DOHH2 (cell line): ENCODE data around the gene RBBP8.

Source experiments
- H3F3A ChIP-seq: fragments of 200-600 bp; sonication (generic), shearing (Covaris generic); 2 replicates; pipeline ENCODE4 v1.6.0; 2016; ENCODE audit warnings: antibody characterized with exemption, mild to moderate bottlenecking; ENCODE audit not compliant: control insufficient read depth, insufficient read depth
- H3K27ac ChIP-seq: fragments of 200-600 bp; sonication (generic); 2 replicates; pipeline ENCODE4 v1.5.1; 2014; ENCODE audit warnings: low read depth, mild to moderate bottlenecking, low read length, moderate library complexity
- H3K27me3 ChIP-seq: fragments of 200-600 bp; sonication (generic); 2 replicates; pipeline ENCODE4 v1.6.1; 2014; ENCODE audit warnings: mild to moderate bottlenecking, low read length, mixed read lengths; ENCODE audit not compliant: control insufficient read depth
- H3K36me3 ChIP-seq: fragments of 200-600 bp; sonication (generic); 2 replicates; pipeline ENCODE4 v1.6.1; 2014; ENCODE audit warnings: mild to moderate bottlenecking, low read length, moderate library complexity, mixed read lengths; ENCODE audit not compliant: control insufficient read depth
- H3K4me1 ChIP-seq: fragments of 200-600 bp; sonication (generic); 2 replicates; pipeline ENCODE4 v1.6.1; 2014; ENCODE audit warnings: mild to moderate bottlenecking, low read length, mixed read lengths; ENCODE audit not compliant: control insufficient read depth
- H3K4me2 ChIP-seq: fragments of 200-600 bp; sonication (generic); 2 replicates; pipeline ENCODE4 v1.6.0; 2014; ENCODE audit warnings: mild to moderate bottlenecking, low read length, moderate library complexity
- H3K4me3 ChIP-seq: fragments of 200-600 bp; sonication (generic); 2 replicates; pipeline ENCODE4 v1.5.1; 2014; ENCODE audit warnings: mild to moderate bottlenecking, low read length, mixed read lengths
- H3K79me2 ChIP-seq: fragments of 200-600 bp; sonication (generic); 2 replicates; pipeline ENCODE4 v1.6.1; 2014; ENCODE audit warnings: mild to moderate bottlenecking, low read length, mixed read lengths; ENCODE audit not compliant: control insufficient read depth
- H3K9me2 ChIP-seq: fragments of 200-600 bp; sonication (generic); replicated peaks from 2 replicates; pipeline ENCODE4 v1.6.1; 2014; ENCODE audit warnings: mild to moderate bottlenecking, low read length, mixed read lengths; ENCODE audit not compliant: control insufficient read depth
- H3K9me3 ChIP-seq: fragments of 200-600 bp; sonication (generic); 2 replicates; pipeline ENCODE4 v1.6.1; 2014; ENCODE audit warnings: antibody characterized with exemption, low read length, mixed read lengths; ENCODE audit not compliant: control insufficient read depth, insufficient read depth
- H4K20me1 ChIP-seq: fragments of 200-600 bp; sonication (generic); 2 replicates; pipeline ENCODE4 v1.6.0; 2014; ENCODE audit warnings: low read depth, mild to moderate bottlenecking, antibody characterized with exemption, low read length, moderate library complexity; ENCODE audit not compliant: control insufficient read depth, insufficient read depth
- CTCF ChIP-seq: fragments of 200-600 bp; sonication (generic); IDR thresholded peaks from one replicate; pipeline ENCODE4 v1.5.1; 2014; ENCODE audit warnings: antibody characterized with exemption, mild to moderate bottlenecking, low read depth, low read length; ENCODE audit not compliant: poor library complexity, severe bottlenecking
- EZH2phosphoT487 ChIP-seq: fragments of 200-600 bp; sonication (generic); IDR thresholded peaks from 2 replicates; pipeline ENCODE4 v1.6.1; 2017; ENCODE audit warnings: borderline replicate concordance, mild to moderate bottlenecking, antibody characterized with exemption, low read length, moderate library complexity, mixed read lengths

Gene RBBP8

DNA sequence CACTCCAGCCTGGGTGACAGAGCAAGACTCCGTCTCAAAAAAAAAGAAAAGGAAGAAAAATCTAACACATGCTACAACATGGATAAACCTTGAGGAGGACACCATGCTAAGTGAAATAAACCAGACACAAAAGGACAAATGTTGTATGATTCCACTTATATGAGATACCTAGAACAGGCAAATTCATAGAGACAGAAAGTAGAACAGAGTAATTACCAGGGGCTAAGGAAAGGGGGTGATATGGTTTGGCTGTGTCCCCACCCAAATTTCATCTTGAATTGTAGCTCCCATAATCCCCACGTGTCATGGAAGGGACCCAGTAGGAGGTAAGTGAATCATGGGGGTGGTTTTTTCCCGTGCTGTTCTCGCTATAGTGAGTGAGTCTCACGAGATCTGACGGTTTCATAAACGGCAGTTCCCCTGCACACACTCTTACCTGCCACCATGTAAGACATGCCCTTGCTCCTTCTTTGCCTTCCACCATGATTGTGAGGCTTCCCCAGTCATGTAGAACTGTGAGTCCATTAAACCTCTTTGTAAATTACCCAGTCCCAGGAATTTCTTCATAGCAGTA, 110.8 kb downstream of the RBBP8 start:
- H3K36me3 ChIP-seq: no peaks in the 10 kb centered on the region
- H3K9me2 ChIP-seq: no peaks in the 10 kb centered on the region
- no peak overlapping the region for H3K4me2 ChIP-seq
- H3K4me1 ChIP-seq: no peaks in the 10 kb centered on the region
- no peaks in the 10 kb centered on the region for H3K79me2 ChIP-seq
- peaks cover 9% of the 10 kb centered on the region; the same call in 1 of the 2 replicates for H3K27me3 ChIP-seq
- H3K27ac ChIP-seq: no peak overlapping the region
- H3K4me3 ChIP-seq: no peak overlapping the region
- no peaks in the 10 kb centered on the region for H4K20me1 ChIP-seq
- TF ChIP-seq CTCF: no peak
- no peak for TF ChIP-seq EZH2phosphoT487
- H3F3A ChIP-seq: no peaks in the 10 kb centered on the region
- H3K9me3 ChIP-seq: no peaks in the 10 kb centered on the region

DNA sequence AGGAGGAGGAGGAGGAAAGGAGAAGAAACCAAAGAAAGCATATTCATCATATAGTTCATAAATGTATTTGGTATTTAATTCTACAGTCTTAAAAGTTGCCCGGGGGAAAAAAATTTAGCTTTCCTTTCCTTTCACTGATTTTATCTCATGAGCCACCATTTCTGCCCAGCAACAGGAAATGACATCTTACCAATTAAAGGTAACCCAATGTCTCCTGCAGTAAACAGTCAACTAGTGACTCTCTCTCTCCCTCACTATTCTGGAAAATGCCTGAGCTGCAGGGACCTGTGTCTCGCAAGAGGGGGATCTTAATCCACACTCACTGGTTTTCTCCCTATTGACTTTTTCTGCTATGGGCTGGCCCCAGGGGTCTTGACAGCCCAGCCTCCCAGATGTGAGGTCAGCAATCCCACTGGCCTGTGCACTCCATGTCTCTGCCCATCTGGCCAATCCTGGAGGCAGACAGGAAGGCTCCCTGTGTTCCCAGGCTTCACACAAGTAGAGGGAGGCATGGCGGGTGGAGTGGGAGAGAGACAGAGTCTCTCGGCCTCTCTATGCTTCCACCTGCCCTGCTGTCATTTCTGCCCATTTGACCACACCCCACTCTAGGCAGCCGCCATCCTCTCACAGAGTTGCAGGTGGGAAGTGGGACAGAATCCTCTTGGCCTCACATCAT, 116.7 kb downstream of the RBBP8 start:
- H3K27ac ChIP-seq: no peak overlapping the region
- no peaks in the 10 kb centered on the region for H3K36me3 ChIP-seq
- H3K79me2 ChIP-seq: no peaks in the 10 kb centered on the region
- peaks cover 8% of the 10 kb centered on the region; the same call in 1 of the 2 replicates for H3K27me3 ChIP-seq
- H3K9me3 ChIP-seq: no peaks in the 10 kb centered on the region
- no peaks in the 10 kb centered on the region for H4K20me1 ChIP-seq
- no peaks in the 10 kb centered on the region for H3F3A ChIP-seq
- no peaks in the 10 kb centered on the region for H3K4me1 ChIP-seq
- TF ChIP-seq EZH2phosphoT487 (no peak), CTCF (no peak)
- H3K4me2 ChIP-seq: no peak overlapping the region
- no peaks in the 10 kb centered on the region for H3K9me2 ChIP-seq
- H3K4me3 ChIP-seq: no peak overlapping the region

DNA sequence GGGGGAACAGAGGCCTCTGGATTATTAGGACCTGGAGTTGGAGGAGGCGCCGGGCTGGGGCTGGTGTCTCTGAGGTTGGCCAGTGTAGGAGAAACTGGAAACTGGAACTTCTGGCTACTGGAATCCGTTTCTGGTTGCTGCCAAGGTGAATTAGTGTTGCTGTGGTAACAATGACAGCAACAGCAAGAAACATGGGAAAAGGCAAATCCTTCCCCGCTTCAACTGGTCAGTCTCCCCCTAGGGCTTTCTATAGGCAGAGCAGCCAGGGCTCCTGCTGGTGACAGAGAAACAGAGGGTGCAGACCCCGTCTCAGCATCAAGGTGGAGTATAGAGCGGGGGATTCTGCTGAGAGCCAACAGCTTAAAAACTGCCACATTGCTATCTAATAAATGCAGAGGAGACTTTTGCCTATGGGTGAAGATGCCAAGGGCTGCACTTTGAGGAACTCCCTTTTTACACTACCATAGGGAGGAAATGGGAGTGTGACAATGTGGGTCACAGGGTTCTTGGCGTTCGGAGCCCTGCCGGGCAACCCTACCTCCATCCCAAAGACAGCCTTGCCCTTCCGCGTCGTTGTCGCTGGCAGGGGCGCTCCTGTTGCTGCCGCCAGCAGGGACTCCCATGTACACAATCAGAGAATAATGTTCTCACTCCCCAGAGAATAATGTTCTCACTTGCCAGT, 120.8 kb downstream of the RBBP8 start:
- no peaks in the 10 kb centered on the region for H3K9me2 ChIP-seq
- no peaks in the 10 kb centered on the region for H3K9me3 ChIP-seq
- H4K20me1 ChIP-seq: no peaks in the 10 kb centered on the region
- H3K4me1 ChIP-seq: no peaks in the 10 kb centered on the region
- H3K4me2 ChIP-seq: no peak overlapping the region
- no peak overlapping the region for H3K27ac ChIP-seq
- H3K79me2 ChIP-seq: no peaks in the 10 kb centered on the region
- no peaks in the 10 kb centered on the region for H3K36me3 ChIP-seq
- TF ChIP-seq EZH2phosphoT487: no peak
- TF ChIP-seq CTCF: no peak
- no peaks in the 10 kb centered on the region for H3F3A ChIP-seq
- H3K27me3 ChIP-seq: peaks cover 27% of the 10 kb centered on the region
- H3K4me3 ChIP-seq: no peak overlapping the region
